HL-60 (cell line): ENCODE data around the gene CCN2.
"Not testable (repeated sequence)": the region's sequence is repeated elsewhere in the genome, so short reads cannot be mapped to it uniquely, and the experiment has no call there.

Experiments
- GABPA ChIP-seq: IDR thresholded peaks from 2 replicates; pipeline ENCODE4 v1.6.1; 2012; ENCODE audit warnings: low read depth
- POLR2AphosphoS5 ChIP-seq: IDR thresholded peaks from 2 replicates; pipeline ENCODE4 v1.6.1; 2012; ENCODE audit warnings: low read depth
- SPI1 ChIP-seq: IDR thresholded peaks from 2 replicates; pipeline ENCODE4 v1.6.1; 2012; ENCODE audit warnings: low read depth, mild to moderate bottlenecking, borderline replicate concordance
- TF ChIP-seq, protein P1 (sequence below): IDR thresholded peaks from one replicate; pipeline ENCODE4 v1.5.1; 2011; ENCODE audit warnings: low read length, control low read depth, inconsistent platforms; ENCODE audit not compliant: insufficient read depth
- TF ChIP-seq, protein P2 (sequence below): IDR thresholded peaks from 2 replicates; pipeline ENCODE4 v1.6.1; 2012; ENCODE audit warnings: low read depth; ENCODE audit not compliant: insufficient replicate concordance

DNA sequence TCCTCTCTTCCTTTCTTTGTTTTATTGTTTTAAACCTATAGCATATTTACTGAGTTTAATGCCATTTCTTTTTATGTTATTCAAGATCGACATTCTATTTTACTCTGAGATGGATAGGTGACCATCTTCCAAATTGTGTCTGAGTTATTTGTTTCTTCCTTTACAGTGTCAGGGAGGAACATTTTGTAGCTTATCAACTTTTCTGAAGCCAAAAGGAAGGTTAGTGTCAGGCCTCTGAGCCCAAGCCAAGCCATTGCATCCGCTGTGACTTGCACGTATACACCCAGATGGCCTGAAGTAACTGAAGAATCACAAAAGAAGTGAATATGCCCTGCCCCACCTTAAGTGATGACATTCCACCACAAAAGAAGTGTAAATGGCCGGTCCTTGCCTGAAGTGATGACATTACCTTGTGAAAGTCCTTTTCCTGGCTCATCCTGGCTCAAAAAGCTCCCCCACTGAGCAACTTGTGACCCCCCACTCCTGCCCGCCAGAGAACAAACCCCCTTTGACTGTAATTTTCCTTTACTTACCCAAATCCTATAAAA is 49.8 kb downstream of the CCN2 start:
- TF ChIP-seq, protein P1, sequence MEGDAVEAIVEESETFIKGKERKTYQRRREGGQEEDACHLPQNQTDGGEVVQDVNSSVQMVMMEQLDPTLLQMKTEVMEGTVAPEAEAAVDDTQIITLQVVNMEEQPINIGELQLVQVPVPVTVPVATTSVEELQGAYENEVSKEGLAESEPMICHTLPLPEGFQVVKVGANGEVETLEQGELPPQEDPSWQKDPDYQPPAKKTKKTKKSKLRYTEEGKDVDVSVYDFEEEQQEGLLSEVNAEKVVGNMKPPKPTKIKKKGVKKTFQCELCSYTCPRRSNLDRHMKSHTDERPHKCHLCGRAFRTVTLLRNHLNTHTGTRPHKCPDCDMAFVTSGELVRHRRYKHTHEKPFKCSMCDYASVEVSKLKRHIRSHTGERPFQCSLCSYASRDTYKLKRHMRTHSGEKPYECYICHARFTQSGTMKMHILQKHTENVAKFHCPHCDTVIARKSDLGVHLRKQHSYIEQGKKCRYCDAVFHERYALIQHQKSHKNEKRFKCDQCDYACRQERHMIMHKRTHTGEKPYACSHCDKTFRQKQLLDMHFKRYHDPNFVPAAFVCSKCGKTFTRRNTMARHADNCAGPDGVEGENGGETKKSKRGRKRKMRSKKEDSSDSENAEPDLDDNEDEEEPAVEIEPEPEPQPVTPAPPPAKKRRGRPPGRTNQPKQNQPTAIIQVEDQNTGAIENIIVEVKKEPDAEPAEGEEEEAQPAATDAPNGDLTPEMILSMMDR = not testable (repeated sequence)
- TF ChIP-seq, protein P2, sequence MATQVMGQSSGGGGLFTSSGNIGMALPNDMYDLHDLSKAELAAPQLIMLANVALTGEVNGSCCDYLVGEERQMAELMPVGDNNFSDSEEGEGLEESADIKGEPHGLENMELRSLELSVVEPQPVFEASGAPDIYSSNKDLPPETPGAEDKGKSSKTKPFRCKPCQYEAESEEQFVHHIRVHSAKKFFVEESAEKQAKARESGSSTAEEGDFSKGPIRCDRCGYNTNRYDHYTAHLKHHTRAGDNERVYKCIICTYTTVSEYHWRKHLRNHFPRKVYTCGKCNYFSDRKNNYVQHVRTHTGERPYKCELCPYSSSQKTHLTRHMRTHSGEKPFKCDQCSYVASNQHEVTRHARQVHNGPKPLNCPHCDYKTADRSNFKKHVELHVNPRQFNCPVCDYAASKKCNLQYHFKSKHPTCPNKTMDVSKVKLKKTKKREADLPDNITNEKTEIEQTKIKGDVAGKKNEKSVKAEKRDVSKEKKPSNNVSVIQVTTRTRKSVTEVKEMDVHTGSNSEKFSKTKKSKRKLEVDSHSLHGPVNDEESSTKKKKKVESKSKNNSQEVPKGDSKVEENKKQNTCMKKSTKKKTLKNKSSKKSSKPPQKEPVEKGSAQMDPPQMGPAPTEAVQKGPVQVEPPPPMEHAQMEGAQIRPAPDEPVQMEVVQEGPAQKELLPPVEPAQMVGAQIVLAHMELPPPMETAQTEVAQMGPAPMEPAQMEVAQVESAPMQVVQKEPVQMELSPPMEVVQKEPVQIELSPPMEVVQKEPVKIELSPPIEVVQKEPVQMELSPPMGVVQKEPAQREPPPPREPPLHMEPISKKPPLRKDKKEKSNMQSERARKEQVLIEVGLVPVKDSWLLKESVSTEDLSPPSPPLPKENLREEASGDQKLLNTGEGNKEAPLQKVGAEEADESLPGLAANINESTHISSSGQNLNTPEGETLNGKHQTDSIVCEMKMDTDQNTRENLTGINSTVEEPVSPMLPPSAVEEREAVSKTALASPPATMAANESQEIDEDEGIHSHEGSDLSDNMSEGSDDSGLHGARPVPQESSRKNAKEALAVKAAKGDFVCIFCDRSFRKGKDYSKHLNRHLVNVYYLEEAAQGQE = not testable (repeated sequence)
- TF ChIP-seq GABPA, POLR2AphosphoS5, SPI1: not testable (repeated sequence)
